22Rv1 (cell line): ENCODE data around the gene PIGS.

Source experiments
- H3K27ac ChIP-seq: fragments of 450-650 bp; 2 replicates; pipeline ENCODE4 v1.5.1; 2017
- CTCF ChIP-seq: fragments of 450-650 bp; IDR thresholded peaks from 2 replicates; pipeline ENCODE4 v1.5.1; 2017; ENCODE audit warnings: mild to moderate bottlenecking
- ZFX ChIP-seq: fragments of 450-650 bp; IDR thresholded peaks from 2 replicates; pipeline ENCODE4 v1.6.1; 2017; ENCODE audit warnings: antibody characterized with exemption, borderline replicate concordance

The PIGS gene

DNA sequence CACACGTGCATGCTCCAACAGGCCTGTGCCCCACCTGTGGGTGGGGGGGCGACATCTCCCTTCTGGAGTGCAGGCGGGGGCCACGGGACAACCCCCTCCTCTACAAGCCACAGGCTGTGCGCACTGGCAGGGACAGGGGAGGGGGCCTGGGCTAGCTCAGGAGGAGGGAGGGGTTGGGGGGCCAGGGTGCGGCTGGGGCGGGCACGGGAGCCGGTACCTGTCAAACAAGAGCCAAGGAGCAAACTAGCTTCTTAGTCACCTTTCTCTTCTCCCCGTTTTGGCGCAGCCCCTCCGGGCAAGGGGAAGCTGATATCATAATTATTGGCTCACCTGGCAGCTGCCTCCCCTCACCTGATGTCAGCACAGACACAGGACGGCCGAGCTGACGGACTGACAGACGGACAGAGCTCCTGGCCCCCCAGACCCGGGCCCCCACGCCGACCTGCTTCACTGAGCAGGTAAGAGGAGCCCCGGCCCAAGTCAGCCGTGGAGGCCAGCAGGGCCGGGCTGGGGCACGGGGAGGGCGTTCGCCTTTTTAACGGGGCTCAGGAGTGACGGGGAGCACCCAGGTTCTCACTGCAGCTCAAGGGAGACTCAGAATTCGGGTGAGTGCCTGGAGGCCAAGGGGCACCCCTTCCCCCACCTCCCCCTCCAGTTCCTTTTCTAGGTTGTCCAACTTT is 65.2 kb downstream of the PIGS start, which contains the start of gene FOXN1:
FOXN1 (plus strand) TSS at position 363 of the 680 bp plus-strand sequence. CDS start 17,622 bp downstream, outside the sequence.
- TF ChIP-seq CTCF (no peak), ZFX (no peak)
- H3K27ac ChIP-seq: no peak within 1 kb of the TSS

DNA sequence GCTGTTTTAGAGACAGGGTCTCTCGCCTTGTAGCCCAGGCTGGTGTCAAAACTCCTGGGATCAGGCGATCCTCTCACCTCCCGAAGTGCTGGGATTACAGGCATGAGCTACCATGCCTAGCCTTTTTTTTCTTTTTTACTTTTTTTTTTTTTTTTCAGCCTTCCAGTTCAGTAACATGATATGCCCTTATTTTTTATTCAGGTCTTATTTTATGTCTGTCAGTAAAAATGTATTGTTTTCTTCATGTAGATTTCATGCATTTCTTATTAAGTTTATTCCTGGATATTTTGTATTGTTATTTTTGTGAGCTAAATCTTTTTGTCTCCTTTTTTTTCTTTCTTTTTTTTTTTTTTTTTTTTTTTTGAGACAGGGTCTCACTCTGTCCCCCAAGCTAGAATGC is 67.9 kb downstream of the PIGS start:
- no peak overlapping the region for H3K27ac ChIP-seq
- TF ChIP-seq ZFX (no peak), CTCF (no peak)
